Hematopoietic multipotent progenitor cell treated with erythropoietin and hydrocortisone succinate and interleukin-3 and kit ligand, for 4 days (in vitro differentiated cells): ENCODE results near the gene B4GALT1.
"Not testable (repeated sequence)": the region's sequence is repeated elsewhere in the genome, so short reads cannot be mapped to it uniquely, and the experiment has no call there.

Experiments
- DNase-seq: peaks from one replicate; pipeline ENCODE4 v3.0.0-alpha.2; 2015

B4GALT1 gene

GRCh38 chr9:33182519-33182918 is 15.4 kb upstream of the B4GALT1 start:
- no peak for DNase-seq

- no peak for DNase-seq
Measured at GRCh38 chr9:33180526-33181184, 13.5 kb upstream of the B4GALT1 start.

DNA sequence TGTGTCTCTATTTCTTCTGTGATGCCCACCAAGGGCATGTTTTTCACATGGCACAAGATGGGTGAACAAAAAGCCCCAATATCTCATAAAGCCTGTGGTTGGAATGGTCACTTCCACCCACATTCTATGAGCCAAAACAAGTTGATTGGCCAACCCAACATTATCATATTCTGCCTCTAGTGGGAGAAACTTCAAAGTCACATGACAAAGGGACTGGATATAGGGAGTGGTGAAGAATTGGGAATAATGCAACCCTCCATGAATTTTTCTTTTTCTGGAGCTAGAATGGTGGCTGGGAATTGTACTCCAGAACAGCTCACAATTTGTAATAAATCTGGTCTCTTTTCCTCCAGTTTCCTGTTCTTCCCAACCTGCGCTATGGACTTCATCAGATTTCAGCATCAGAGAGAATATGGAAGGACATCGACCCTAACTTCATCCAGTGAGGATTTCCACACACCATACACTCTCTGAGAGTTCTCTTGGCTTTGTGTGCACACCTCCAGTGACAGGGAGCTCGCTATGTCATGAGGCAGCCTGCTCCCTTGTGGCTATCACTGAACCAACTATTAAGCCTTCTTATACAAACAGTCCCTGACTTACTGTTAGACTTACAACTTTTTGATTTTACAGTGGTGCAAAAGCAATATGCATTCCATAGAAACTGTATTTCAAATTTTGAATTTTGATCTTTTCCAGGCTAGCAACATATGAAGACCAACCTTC is 12.0 kb upstream of the B4GALT1 start:
- peak; percentile 29 for DNase-seq

DNA sequence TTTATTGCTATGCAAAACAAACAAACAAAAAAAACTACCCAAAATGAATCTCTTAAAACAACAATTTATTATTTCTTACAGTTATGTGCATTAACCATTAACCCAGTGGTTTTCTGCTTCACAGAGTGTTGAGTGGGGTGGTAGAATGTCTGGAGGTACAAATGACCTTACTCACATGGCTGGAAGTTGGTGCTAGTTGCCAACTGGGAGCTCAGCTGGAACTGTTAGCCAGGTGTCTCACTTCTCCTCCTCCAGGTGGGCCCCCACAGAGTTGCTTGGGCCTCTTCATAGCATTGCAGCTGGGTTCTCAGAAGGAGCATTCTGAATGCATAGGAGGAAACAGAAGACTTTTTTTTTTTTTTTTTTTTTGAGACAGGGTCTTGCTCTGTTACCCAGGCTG is 10.5 kb upstream of the B4GALT1 start:
- DNase-seq: no peak

DNA sequence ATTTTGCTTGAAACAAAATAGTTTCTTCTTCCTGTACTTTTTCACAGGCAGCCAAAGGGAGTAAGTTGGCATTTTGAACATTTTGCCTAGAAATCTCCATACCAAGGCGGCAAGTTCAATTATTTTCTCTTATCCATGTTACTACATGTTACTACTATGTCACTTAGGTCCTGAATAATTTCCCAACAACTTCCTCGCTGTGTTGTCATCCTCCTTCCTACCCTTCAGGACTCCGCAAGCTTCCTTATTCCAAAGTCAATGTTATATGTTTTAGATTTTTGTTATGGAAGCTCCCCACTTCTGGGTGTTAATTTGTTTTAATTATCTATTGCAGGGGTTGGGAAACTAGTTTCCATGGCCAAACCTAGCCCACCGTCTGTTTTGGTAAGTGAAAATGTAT is 9.9 kb upstream of the B4GALT1 start:
- no peak for DNase-seq

DNA sequence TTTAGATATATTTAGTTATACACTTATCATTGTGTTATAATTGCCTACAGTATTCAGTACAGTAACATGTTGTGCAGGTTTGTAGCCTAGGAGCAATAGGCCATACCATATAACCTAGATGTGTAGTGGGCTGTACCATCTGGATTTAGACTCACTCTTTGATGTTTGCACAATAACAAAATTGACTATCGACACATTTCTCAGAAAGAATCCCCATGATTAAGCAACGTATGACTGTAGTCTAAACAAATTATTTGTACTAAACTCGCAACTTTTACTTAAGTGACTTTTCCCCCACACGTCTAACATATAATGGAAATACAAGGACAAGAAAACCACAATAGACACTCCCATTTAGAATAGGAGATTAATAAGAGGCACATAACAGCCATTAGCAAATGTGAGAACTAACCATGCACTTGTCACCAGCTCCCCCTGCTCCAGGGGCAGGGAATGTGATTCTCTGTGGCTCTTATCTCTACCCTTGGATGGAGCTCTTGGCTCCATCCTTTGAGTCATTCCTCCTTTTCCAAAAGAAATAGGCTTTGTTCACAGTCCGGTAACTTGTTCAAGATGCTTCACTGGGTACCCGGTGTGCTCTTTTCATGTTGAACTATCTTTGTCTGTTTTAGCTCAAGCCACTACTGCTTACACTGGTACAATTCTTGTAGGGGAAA is 8.7 kb upstream of the B4GALT1 start:
- no peak for DNase-seq

DNA sequence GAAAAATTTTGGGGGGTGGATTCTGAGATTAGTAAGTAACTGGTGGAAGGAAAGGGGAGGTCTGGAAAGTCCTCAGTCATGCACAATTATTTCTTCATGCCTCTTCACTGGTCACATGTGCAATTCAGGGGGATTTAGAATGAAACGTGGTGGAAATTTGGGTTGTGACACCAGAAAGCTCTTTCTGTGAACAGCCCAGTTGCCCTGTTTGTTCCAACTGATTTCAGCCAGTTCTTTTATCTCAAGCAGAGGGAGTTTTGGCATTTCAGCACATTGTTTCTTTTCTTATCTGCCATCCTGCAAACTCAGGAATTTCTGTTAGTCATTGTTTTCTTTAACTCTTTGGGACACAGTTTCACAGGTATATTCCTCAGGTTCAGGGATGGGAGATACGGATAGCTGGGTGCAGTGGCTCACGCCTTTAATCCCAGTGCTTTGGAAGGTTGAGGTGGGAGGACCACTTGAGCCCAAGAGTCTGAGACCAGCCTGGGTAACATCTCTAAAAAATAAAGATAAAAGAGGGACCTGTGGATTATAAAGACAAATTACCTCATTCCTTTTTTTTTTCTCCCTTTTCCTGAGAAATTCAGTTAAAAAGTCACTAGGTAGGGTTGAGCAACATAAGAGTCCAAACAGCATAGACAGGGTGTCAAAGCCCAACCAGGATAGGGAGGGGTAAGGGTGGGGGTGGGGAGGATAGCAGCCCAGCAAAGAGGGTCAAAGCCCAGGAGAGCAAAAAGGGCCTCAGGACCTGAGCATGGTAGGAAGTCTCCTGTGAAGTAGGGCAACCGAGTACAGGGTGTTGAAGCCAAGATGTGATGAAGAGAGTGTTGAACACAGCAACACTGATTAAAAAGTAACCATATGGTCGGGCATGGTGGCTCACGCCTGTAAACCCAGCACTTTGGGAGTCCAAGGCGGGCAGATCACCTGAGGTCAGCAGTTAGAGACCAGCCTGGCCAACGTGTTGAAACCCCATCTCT is 5.4 kb upstream of the B4GALT1 start:
- peak; percentile 57 for DNase-seq

DNA sequence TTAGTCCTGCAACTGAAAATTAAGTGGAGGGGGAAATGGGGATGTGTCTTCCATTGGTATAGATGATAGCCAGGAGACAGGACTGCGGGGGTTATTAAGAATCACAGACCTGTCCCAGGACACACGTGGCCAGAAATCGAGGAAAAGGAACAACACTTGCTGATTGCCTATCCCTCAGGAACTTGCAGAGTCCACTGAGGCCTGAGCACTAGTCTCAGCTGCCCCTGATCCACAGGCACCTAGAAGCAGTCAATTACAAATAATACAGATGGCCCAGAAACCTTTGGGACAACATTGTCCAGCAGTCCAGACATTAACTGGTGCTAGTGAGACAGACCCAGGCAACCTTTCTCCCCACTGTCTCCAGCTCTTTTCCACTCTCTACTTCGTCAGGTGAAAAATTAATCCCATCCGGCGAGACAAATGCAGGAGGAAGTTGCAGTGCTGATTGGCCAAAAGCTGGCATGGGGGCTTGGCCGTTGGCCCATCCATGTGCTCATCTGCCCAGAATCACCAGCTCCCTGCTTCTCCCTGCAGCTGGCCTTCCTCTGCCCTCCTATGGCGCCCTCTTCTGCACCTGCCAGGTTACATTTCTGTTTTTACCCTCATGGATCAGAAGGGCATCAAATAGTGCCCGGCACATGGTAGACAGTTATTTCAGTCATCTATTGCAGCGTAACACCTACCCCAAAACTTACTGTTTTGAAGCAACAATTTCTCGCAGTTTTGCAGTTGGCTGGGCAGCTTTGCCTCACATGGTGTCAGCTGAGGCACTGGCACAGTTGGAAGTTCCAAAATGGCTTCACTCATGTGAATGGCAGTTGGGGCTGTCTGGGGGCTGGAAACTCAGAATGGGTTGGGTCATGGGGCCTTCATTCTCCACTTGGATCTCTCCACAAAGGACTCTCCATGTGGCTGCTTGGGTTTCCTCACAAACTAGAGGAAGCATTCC is 3.6 kb upstream of the B4GALT1 start:
- DNase-seq: peak; percentile 76

DNA sequence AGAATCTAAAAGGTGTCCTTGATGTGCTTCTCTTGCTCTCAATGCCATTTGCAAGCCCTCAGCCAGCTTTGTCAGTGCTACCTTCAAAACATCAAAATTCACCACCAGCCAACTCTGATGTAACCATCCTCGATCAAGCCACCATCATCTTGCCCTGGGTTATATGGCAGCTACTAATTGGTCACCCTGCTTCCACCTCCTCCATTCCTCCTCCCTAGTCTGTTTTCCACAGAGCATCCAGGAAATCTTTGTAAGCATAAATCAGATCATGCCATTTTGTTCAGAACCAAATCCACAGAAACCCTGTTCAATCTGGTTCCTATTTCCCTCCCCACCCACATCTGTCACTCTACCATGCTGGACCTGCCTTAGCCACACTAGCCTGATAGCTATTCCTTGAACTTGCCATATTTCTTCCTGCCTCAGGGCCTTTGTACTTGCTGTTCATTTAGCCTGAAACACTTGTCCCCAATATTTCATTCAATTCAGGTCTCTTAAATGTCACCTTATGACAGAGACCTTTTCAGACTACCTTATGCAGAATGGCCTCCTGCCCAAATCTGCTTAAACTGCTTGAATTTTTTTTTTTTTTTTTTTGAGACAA is 1.9 kb upstream of the B4GALT1 start:
- no peak for DNase-seq

DNA sequence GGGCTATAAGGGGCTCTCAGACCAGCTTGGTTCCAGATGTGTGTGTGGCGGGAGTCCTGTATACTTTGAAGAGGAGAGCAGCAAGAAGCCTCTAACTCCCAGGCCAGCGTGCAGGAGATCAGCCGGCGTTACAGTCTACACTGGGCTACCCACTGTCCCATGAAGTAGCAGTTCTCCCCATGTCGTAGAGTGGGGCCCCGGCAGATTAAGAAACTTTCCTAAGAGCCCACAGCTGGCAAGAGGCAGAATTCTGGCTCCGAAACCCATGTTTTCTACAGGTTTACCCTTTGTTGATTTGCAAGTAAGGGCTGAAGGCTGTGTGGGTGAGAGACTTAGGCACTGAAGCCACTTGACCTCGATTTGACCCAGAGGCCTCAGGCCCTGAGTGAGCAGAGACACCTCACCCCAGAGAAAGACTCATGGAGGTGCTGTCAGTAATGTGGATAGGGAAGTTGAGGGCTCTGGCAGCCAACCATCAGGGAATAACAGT is 881 bp upstream of the B4GALT1 start:
- DNase-seq: peak; percentile 56

GRCh38 chr9:33166231-33167083 is 679 bp downstream of the B4GALT1 start:
- DNase-seq: peak; percentile 40

GRCh38 chr9:33165263-33166151 is 1.6 kb downstream of the B4GALT1 start:
- peak; percentile 86 for DNase-seq

DNA sequence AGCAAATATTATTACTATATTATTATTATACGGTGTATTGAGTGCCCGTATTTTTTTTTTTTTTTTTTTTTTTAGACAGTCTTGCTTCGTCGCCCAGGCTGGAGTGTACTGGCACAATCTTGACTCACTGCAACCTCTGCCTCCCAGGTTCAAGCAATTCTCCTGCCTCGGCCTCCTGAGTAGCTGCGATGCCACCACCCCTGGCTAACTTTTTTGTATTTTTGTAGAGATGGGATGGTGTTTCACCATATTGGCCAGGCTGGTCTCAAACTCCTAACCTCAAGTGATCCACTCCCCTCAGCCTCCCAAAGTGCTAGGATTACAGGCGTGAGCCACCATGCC is 2.2 kb downstream of the B4GALT1 start:
- DNase-seq: not testable (repeated sequence)

- DNase-seq: peak; percentile 21
Measured at GRCh38 chr9:33164138-33164809, 2.9 kb downstream of the B4GALT1 start.

DNA sequence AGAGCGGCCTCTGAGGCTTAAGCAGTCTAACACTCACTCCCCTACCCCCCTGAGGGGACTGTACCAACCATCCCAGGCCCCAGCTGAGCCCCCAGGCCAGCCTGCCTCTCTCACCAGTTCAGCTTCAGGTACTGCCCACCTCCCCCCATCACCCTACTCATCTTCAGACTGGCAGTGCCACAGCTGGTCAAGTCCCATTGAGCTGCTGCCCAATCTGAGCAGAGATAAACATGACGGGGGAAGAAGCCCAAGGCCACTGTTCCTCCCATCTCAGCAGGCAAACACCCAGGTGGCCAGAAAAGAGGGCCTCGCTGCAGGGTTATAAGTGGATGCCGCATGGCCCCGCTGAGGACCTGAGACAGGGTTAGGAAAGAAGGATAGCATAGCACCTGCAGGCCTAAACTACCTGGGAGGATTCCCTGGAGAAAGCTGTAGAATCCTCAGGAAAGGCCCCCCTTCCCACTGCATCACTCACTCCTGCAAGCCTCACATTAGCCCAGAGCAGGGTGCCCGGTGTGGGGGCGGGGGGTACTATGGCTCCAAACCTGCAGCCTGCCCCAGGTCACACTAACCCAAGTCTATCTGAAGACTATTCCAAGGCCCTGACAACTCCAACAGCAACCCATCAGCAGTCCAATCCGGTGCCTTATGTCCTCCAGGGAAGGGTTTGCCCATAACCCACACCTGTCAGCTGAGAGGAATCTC is 3.6 kb downstream of the B4GALT1 start:
- DNase-seq: no peak

GRCh38 chr9:33162721-33163311 is 4.3 kb downstream of the B4GALT1 start:
- DNase-seq: no peak

DNA sequence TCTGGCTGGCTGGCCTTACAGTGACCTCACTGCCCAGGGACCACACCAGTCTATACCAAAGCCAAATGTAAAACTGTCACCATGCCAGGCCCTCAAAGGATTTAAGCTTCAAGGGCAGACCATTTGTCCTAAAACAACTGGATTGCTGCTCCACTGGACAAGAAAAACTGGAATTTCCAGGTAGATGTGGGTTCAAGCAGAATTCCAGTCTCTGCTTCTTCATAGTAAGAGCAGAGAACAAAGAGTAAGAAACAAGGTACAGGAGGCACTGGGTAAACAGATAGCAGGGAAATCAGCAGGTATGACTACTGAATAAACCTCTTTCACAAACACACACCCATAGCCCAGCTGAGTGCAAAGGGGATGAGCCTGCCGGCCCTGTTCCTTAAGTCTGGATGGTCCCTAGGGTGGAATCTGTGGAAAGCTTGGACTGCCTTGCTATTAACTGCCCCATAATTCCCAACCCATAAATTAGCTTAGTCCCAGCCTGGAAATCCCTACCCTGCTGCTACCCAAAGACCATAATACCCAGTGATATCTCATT is 5.5 kb downstream of the B4GALT1 start:
- DNase-seq: no peak
